OCI-LY3 (cell line): Measurements from ENCODE around the gene RGMA.

Experiments used
- EZH2phosphoT487 ChIP-seq: fragments of 200-600 bp; shearing (Covaris generic); IDR thresholded peaks from 2 replicates; pipeline ENCODE4 v1.6.1; 2018; ENCODE audit warnings: antibody characterized with exemption, mixed run types, low read depth
- TF ChIP-seq, protein P1 (sequence below): fragments of 200-600, 300-600 bp; sonication (generic); IDR thresholded peaks from 2 replicates; pipeline ENCODE4 v1.5.1; 2014; ENCODE audit warnings: antibody characterized with exemption, low read length, low read depth

DNA sequence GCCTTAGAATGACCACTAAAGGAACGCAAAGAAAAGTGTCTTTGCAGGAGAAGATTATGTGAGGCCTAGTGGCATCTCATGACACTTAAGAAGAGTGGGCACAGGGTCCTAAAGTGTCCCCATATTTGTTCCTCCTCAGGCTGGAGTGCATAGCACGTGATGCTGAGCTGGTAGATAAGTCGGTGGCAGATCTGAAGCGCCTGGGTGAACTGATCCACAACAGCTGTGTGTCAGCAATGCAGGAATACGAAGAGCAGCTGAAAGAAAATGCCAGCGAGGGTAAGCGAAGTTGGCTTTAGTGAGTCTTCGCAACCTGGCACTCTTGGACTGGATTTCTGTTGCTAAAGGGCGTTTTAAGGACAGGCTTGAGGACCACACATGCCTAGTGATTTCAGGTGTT lies 96.3 kb downstream of the RGMA start:
- TF ChIP-seq, protein P1, sequence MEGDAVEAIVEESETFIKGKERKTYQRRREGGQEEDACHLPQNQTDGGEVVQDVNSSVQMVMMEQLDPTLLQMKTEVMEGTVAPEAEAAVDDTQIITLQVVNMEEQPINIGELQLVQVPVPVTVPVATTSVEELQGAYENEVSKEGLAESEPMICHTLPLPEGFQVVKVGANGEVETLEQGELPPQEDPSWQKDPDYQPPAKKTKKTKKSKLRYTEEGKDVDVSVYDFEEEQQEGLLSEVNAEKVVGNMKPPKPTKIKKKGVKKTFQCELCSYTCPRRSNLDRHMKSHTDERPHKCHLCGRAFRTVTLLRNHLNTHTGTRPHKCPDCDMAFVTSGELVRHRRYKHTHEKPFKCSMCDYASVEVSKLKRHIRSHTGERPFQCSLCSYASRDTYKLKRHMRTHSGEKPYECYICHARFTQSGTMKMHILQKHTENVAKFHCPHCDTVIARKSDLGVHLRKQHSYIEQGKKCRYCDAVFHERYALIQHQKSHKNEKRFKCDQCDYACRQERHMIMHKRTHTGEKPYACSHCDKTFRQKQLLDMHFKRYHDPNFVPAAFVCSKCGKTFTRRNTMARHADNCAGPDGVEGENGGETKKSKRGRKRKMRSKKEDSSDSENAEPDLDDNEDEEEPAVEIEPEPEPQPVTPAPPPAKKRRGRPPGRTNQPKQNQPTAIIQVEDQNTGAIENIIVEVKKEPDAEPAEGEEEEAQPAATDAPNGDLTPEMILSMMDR: no peak
- TF ChIP-seq EZH2phosphoT487: no peak
